ENCODE results near the gene AMFR.
A peak's percentile ranks its signal among the peaks of the same experiment; 100 is the strongest.

AMFR gene

GRCh38 chr16:56346131-56346890, 79.0 kb downstream of the AMFR start:
- DNase-seq = no peak

DNA sequence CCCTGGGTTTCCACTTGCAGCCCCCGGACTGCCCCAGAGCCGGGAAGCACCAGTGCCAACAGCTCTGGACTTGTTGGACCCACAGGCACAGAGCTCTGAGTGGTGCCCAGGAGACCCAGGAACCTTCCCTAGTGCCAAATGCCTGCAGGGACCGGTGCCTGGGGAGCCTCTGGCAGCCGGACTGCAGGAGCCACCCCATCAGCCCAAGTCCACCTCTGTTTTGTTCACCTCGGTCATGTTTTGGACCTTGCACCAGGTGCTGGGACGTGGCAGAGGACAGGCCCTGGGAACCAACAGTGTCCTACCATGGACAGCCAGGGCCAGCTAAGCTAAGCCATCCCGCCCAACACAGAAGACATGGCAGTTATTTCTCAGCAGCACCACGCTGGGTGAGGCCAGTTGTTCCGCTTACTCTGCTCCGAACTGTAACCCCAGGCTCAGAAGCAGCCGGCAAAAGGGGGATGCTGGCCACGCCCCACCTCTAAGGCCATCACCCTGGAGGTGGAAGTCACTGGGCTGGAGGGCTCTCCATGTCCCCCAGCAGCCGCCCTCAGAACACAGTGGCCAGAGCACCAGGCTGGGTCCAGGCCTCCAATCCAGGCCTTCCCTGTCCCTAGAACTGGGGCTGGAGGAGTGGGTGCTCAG, 79.8 kb downstream of the AMFR start:
- no peak for DNase-seq

DNA sequence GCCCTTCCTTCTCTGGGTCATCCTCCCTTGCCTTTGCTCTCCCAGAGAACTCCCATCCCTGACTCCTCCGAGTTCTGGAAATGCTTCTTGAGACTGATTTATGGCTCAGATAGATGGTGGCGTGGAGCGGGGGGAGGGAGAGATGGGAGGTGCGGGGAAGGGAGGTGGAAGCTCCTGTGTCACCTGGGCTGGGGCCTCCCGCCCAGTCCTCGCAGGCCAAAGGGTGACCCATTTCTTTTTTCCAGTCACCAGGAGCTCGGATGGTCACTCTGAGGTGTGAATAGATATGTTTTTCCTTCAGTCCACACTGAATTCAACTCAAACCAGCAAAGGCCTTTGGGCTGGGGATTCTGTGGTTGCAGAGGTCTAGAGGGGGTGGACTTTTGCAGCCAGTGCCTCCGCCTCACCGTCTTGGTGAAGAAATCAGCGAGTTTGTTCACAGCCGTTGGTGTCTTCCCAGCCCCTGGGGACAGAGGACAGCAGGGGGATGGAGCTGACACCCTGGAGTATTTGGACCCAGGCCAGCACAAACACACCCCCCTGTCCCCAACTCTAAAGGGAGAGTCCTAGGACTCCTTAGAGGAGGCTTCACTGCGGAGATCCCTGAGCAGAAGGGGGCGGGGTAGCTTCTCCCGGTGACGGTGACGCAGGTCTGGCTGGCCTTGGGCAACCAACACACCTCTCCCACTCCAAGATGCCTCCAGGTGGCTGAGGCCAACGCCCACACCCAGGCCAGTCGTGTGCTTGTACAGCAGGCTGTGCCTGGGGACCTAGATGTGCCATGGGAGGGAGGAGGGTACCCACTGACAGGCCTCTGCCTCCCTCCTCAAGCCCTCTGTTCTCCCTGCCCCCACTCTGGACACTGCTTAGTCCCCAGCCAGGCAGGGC, 80.6 kb downstream of the AMFR start:
- no peak for DNase-seq

DNA sequence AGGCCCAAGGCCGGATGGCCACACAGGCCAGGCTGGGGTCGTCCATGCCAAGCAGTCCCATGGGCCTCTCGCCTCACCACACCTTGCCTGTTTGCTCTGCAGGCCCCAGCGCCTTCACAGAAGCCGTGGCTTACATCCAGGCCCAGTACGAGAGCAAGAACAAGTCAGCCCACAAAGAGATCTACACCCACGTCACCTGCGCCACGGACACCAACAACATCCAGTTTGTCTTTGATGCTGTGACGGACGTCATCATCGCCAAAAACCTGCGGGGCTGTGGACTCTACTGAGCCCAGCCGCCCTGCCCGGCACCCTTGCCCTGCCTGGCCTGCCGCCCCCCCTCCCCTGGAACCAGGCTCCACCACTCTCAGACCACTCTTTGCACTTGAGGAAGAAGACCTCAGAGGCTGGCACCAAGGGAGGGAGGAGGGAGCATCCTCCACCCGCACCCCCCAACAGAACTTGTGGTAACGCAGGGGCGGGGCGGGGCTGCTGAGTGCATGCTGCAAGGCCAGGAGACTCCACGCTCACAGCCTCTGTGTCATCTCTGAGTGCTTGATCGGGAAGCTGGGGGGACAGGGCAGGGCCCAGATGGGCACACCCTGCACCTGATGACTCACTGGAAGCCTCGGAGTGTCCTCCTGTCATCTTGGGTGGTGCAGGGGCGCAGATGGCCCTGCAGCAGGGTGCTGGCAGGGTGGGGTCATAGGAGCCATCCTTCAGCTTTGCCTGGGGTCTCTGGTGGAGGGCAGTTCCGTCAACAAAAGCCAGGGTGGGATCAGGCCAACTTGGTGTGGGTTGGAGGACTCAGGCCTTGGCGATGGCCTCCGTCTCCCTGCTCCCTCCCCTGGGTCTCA, 81.5 kb downstream of the AMFR start:
- peak; percentile 47 for DNase-seq

GRCh38 chr16:56341656-56342399, 83.5 kb downstream of the AMFR start:
- no peak for DNase-seq

- DNase-seq = no peak
These were observed 84.4 kb downstream of the AMFR start for GRCh38 chr16:56340864-56341365.

DNA sequence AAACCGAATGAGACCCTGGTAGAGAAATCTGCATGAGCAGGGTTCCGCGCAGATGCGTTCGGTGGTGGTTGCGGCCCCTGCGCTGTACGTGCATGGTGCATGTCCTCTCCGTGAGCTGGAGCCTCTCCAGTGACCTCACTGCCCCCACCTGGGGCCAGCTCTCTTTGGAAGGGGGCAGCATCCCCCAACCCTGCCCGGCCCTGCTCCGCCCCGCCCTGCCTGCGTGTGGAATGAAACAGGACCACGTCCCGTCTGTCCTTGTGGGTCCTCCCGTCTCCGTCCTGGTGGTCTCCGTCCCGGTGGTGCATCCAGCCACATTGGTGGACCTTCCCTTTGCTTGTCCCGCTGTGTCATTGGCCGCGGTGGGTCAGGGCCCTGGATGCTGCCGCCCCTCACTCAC, 84.9 kb downstream of the AMFR start:
- DNase-seq = no peak

DNA sequence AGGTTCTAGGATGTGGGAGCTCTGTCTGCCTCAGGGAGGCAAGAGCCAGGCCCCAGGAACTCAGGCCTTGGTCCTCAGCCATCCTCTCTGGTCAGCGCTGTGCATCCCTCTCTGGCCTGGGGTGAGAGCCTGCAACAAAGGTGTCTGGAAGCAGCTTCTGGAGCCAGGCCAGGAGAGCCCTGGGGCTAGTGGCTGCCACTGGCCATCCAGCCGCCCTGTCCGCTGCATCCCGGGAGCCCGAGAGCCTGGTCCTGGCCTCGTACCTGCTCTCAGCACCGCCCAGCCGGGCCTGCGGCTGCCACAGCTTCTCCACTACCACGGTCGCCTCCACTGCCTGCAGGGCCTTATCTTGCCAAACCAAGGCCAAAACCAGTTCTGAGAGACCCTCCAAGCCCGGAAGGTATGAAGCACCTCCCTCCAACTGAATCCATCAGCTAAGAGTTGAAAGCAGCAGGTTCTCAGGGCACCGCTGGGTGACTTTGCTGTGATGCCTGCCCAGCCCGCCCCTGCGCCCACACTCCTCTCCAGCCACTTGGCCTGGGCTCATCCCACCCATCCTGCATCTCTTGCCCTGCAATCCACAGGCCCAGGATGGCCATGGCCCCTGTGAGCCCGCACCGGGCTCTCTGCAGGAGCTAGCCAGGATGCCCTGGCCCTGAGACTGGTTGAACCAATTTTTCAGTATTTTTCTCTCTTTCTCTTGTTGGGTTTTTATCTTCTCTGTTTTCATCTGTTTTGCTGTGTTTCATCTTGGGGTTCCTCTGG, 85.7 kb downstream of the AMFR start:
- no peak for DNase-seq

GRCh38 chr16:56338566-56339318, 86.6 kb downstream of the AMFR start:
- no peak for DNase-seq

GRCh38 chr16:56337858-56338325, 87.5 kb downstream of the AMFR start:
- DNase-seq = no peak

DNA sequence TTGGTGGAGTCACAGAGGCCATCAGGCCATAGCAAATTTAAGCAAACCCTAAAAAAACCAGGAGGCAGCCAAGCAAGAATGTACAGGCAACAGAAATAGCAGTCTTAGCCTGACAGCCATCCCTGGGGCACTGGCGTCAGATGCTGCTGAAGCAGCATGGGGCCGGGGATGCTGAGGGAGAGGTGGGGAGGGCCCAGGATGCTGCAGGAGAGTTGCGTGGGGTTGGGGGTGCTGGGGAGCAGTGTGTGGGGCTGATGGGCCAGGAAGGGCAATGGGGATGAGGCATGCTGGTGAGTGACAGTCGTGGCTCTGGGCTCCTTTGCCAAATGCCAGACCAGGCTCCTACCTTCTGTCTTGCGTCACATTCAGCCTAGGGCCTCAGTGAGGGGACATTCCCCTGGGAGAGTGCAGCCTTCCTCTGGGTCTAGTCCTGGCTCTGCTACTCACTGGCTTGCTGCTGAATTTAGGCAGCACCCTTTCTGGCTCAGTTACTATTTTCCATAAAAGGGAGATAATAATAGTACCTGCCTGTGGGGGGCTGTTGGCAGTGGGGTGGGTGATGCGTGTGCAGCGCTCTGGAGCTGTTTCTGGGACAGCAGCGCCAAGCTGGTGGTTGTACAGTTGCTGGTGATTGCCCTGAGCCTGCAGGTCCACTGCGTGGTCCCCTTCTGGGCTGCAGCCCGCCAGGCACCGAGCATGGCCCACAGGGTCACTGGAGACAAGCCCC, 88.1 kb downstream of the AMFR start:
- no peak for DNase-seq

GRCh38 chr16:56336711-56337110, 88.6 kb downstream of the AMFR start:
- no peak for DNase-seq

GRCh38 chr16:56336071-56336688, 89.2 kb downstream of the AMFR start:
- DNase-seq = no peak

DNA sequence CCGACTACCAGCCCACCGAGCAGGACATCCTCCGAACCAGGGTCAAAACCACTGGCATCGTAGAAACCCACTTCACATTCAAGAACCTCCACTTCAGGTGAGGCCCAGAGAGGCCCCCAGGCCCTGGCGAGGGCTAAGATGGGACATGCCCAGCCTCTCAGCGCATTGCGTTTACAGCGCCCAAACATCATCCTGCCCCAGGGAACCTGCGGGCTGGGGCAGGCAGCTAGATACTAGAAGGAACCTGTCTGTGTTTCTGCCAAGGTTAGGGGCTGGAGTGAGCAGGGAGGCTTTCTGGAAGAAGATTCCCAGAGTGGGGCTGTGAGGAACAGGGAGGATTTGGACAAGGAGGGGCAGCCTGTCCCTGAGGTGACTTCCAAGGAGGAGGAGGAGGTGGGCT, 90.6 kb downstream of the AMFR start:
- no peak for DNase-seq

- peak; percentile 70 for DNase-seq
These were observed 92.8 kb downstream of the AMFR start for GRCh38 chr16:56332464-56333079.

DNA sequence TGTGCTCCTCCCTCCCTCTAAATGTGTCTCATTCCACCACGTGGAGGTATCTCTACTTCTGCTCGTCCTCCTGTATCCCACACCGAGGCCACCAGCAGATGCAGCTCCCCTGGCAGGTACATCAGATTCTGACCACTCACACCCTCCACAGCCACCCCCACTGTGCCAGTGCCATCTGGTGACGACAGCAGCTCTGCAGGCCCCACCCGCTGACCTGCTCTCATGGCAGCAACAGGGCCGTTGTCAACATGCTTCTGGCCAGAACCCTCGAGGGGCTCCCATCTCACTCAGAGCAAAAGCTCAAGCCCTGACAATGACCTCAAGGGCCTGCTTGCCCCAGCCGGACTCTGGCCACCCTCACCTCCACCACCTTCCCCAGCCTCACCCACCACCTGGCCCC, 93.4 kb downstream of the AMFR start:
- DNase-seq = no peak

DNA sequence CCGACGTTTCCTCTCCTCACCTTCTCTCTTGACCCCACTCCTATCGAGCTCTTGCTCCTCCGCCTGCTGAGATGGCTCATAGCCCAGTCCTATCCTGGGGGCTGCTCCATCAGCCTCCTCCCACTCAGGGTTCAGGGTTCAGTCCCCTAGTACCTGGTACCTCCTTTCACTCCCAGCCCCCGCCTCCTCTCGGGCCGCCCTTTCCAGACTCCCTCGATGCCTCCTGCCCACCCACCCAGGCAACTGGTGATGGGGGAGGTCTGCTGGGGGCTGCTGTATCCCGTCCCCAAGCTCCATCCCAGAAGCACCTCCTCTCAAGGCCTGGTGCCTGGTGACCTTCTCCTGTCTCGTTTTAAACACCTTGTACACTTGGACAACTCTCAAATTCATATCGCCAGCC, 93.9 kb downstream of the AMFR start:
- DNase-seq = no peak

DNA sequence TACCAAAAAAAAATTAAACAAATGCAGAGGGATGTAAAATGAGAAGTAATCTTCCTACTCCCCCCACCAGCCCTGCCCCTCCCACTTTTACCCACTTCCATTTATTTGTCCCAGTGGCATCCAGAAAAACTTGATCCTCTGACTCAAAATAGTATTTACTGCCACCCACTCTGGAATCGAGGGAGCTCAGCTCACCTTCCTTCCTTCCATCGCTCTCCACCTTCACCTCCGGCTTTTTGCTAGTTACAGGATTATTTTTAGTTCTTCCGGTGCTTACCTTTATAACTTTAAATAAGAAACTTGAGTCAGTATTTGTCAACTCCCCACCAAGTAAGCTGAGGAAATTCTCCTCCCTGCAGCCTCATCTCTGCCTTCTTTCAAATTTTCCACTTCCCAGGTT, 94.9 kb downstream of the AMFR start:
- DNase-seq = no peak

All from fibroblast of skin of back (primary cell).